PC-9 (cell line): Measurements from ENCODE around the gene DENND2A. TPM values are rescaled to one million over a fixed set of nuclear protein-coding genes. Genes with fewer than 3 reads are reported as not detected.

Experiments
- BruUV-seq: library from RNA; stranded (reverse); fragments of 400-500 nt; replicated peaks from 2 replicates; lab custom pipeline; 2021; lab: Mats Ljungman, UMichigan
- CTCF ChIA-PET: fragments of 300-600 bp; sonication (Branson Sonifier 250); formaldehyde crosslinking; loops from one replicate; lab custom pipeline; 2022; ENCODE audit warnings: antibody characterized with exemption; lab: Charles Lee
- POLR2A ChIA-PET: fragments of 300-600 bp; sonication (Branson Sonifier 250); formaldehyde crosslinking; loops from one replicate; lab custom pipeline; 2022; ENCODE audit warnings: antibody characterized with exemption; ENCODE audit not compliant: unreplicated experiment; lab: Charles Lee
- DNase-seq, 2 experiments: peaks; one replicate each; pipeline versions ENCODE4 v3.0.0 to v3.0.0-alpha.2; 2015 to 2022; ENCODE audit warnings: mixed read lengths in 1 of 2
- H2AFZ ChIP-seq: fragments of 200-600 bp; sonication (generic); 2 replicates; pipeline ENCODE4 v1.8.1; 2017; ENCODE audit warnings: antibody characterized with exemption
- H3F3A ChIP-seq: fragments of 200-600 bp; sonication (generic); 2 replicates; pipeline ENCODE4 v1.8.1; 2017; ENCODE audit warnings: antibody characterized with exemption, mild to moderate bottlenecking, low read depth; ENCODE audit not compliant: insufficient read depth
- H3K27ac ChIP-seq: fragments of 200-600 bp; sonication (generic); 2 replicates; pipeline ENCODE4 v1.6.1; 2016; ENCODE audit warnings: mixed run types
- H3K27me3 ChIP-seq: fragments of 200-600 bp; sonication (generic); 2 replicates; pipeline ENCODE4 v1.6.1; 2016; ENCODE audit warnings: low read depth, mixed run types; ENCODE audit not compliant: insufficient read depth
- H3K36me3 ChIP-seq: fragments of 200-600 bp; sonication (generic); 2 replicates; pipeline ENCODE4 v1.6.1; 2016; ENCODE audit warnings: low read depth, mixed run types
- H3K4me1 ChIP-seq: fragments of 200-600 bp; sonication (generic); replicated peaks from 2 replicates; pipeline ENCODE4 v1.6.1; 2016; ENCODE audit warnings: mixed run types; ENCODE audit not compliant: insufficient read depth
- H3K4me2 ChIP-seq: fragments of 200-600 bp; sonication (generic); 2 replicates; pipeline ENCODE4 v1.6.1; 2017; ENCODE audit warnings: mixed run types
- H3K4me3 ChIP-seq: fragments of 200-600 bp; sonication (generic); 2 replicates; pipeline ENCODE4 v1.6.1; 2016; ENCODE audit warnings: mixed run types
- H3K79me2 ChIP-seq: fragments of 200-600 bp; sonication (generic); 2 replicates; pipeline ENCODE4 v1.6.1; 2017; ENCODE audit warnings: low read depth, mixed run types
- H3K9me2 ChIP-seq: fragments of 200-600 bp; sonication (generic); 2 replicates; pipeline ENCODE4 v1.8.1; 2017; ENCODE audit warnings: mild to moderate bottlenecking; ENCODE audit not compliant: insufficient read depth
- H3K9me3 ChIP-seq: fragments of 200-600 bp; sonication (generic); 2 replicates; pipeline ENCODE4 v1.8.1; 2016; ENCODE audit warnings: low read depth; ENCODE audit not compliant: insufficient read depth
- H4K20me1 ChIP-seq: fragments of 200-600 bp; sonication (generic); 2 replicates; pipeline ENCODE4 v1.8.1; 2017; ENCODE audit not compliant: insufficient read depth
- EZH2 ChIP-seq: fragments of 200-600 bp; sonication (generic); IDR thresholded peaks from 2 replicates; pipeline ENCODE4 v1.8.0; 2017; ENCODE audit warnings: antibody characterized with exemption, low read depth
- intact Hi-C: fragments of 100-400 bp; cut with micrococcal nuclease; formaldehyde crosslinking; loops from one replicate; pipeline ENCODE4 v1.10.0; 2022; ENCODE audit not compliant: unreplicated experiment
- total RNA-seq: library from RNA; stranded (reverse); gene quantifications from 2 replicates; pipeline ENCODE4 v1.2.3, GENCODE V29; 2021
- TF ChIP-seq, protein P1 (sequence below): fragments of 200-600 bp; sonication (generic); conservative IDR thresholded peaks from 2 replicates; pipeline ENCODE4 v1.6.1; 2017; ENCODE audit warnings: mixed run types, antibody characterized with exemption, mild to moderate bottlenecking, moderate library complexity

The DENND2A gene
- total RNA-seq, 1 experiment from 2014 or later, result 4.2 TPM

DNA sequence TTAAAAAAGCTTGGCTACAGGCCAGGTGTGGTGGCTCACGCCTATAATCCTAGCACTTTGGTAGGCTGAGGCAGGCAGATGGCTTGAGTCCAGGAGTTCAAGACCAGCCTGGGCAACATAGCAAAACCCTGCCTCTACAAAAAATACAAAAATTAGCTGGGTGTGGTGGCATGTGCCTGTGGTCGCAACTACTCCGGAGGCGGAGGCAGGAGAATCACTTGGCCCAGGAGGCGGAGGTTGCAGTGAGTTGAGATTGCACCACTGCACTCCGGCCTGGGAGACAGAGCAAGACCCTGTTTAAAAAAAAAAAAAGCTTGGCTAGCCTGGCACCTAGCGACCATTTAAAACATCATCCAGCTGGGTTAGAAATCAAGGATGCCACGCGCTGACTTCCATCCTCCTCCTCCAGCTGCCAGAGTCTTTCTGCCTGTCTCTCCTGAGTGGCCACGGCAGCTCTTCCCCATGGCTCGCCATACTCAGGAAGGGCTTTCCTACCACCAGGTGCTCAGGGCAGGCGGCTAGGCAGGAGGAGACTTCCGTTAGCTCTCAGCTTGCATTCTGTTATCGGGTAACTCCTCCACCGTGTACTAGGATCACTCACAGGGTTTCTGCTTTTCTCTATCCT, 45.0 kb downstream of the DENND2A start:
- no peaks in the 10 kb centered on the region for H3K36me3 ChIP-seq
- H2AFZ ChIP-seq, result no peak overlapping the region
- no peaks in the 10 kb centered on the region for H3K9me3 ChIP-seq
- DNase-seq, result no peak
- H3K27me3 ChIP-seq, result no peaks in the 10 kb centered on the region
- no peak overlapping the region for H3K4me3 ChIP-seq
- BruUV-seq, result no TSS peak
- peaks cover 23% of the 10 kb centered on the region for H3K4me1 ChIP-seq
- peaks cover 23% of the 10 kb centered on the region; the same call in 1 of the 2 replicates for H3F3A ChIP-seq
- POLR2A ChIA-PET, result no interaction called here
- H4K20me1 ChIP-seq, result no peaks in the 10 kb centered on the region
- H3K4me2 ChIP-seq, result no peak overlapping the region
- H3K9me2 ChIP-seq, result no peaks in the 10 kb centered on the region
- H3K27ac ChIP-seq, result no peak overlapping the region
- CTCF ChIA-PET, result no interaction called here
- TF ChIP-seq, protein P1, sequence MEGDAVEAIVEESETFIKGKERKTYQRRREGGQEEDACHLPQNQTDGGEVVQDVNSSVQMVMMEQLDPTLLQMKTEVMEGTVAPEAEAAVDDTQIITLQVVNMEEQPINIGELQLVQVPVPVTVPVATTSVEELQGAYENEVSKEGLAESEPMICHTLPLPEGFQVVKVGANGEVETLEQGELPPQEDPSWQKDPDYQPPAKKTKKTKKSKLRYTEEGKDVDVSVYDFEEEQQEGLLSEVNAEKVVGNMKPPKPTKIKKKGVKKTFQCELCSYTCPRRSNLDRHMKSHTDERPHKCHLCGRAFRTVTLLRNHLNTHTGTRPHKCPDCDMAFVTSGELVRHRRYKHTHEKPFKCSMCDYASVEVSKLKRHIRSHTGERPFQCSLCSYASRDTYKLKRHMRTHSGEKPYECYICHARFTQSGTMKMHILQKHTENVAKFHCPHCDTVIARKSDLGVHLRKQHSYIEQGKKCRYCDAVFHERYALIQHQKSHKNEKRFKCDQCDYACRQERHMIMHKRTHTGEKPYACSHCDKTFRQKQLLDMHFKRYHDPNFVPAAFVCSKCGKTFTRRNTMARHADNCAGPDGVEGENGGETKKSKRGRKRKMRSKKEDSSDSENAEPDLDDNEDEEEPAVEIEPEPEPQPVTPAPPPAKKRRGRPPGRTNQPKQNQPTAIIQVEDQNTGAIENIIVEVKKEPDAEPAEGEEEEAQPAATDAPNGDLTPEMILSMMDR, result no peak
- no peak for TF ChIP-seq EZH2
- intact Hi-C loops, result no loop called here
- no peaks in the 10 kb centered on the region for H3K79me2 ChIP-seq

DNA sequence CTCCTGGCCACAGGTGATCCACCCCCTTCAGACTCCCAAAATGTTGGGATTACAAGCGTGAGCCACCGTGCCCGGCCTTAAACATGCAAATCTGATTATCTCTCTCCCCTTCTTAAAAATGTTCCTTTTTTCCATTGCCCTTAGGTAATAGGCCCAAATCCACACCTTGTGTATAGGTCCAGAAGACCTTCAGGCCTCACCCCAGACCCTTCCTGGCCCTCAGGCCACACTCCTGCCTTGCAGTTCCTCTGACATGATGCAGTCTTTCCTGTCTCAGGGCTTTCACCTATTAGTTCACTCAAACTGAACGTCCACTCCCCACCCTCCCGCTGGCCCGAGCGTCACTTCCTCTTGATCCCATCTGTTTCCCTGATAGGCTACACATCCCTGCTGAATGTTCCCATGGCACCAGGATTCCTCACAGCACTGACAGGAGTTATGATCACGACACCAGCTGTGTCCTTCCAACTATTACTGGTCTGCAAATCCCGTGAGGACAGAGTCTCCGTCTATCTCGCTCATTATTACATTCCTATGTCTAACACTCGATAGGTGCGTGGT, 46.4 kb downstream of the DENND2A start:
- ChIA-PET CTCF (no interaction called here), POLR2A (no interaction called here)
- no peaks in the 10 kb centered on the region for H3K27me3 ChIP-seq
- TF ChIP-seq, protein P1, result no peak
- no peak for TF ChIP-seq EZH2
- peaks cover 23% of the 10 kb centered on the region for H3K4me1 ChIP-seq
- no peaks in the 10 kb centered on the region for H3K79me2 ChIP-seq
- H4K20me1 ChIP-seq, result no peaks in the 10 kb centered on the region
- H3K4me2 ChIP-seq, result no peak overlapping the region
- no peaks in the 10 kb centered on the region for H3K36me3 ChIP-seq
- H3F3A ChIP-seq, result peaks cover 30% of the 10 kb centered on the region; the same call in 1 of the 2 replicates
- no peak overlapping the region for H3K4me3 ChIP-seq
- no peaks in the 10 kb centered on the region for H3K9me3 ChIP-seq
- no peak overlapping the region for H3K27ac ChIP-seq
- H3K9me2 ChIP-seq, result no peaks in the 10 kb centered on the region
- H2AFZ ChIP-seq, result no peak overlapping the region
- no TSS peak for BruUV-seq
- intact Hi-C loops, result no loop called here
- DNase-seq, result no peak

DNA sequence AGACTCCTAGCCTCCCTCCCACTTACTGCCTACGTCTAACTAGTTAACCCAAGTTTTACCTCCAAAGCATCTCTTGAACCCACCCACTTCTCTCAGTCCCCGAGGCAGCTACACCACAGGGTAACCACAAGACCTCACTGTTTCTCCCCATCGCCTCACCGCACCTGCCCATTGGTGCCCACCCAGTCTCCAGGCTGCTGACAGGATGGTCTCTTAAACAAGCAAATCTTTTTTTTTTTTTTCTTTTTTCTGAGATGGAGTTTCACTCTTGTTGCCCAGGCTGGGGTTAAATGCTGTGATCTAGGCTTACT, 47.0 kb downstream of the DENND2A start:
- Histone ChIP-seq H4K20me1 (no peaks in the 10 kb centered on the region), H3K27me3 (no peaks in the 10 kb centered on the region), H3K36me3 (no peaks in the 10 kb centered on the region), H3K4me1 (peaks cover 23% of the 10 kb centered on the region), H3K4me2 (no peak overlapping the region), H3K79me2 (no peaks in the 10 kb centered on the region), H3K9me3 (no peaks in the 10 kb centered on the region), H3K9me2 (no peaks in the 10 kb centered on the region), H2AFZ (no peak overlapping the region), H3K27ac (no peak overlapping the region), H3K4me3 (no peak overlapping the region), H3F3A (peaks cover 30% of the 10 kb centered on the region; the same call in 1 of the 2 replicates)
- intact Hi-C loops, result no loop called here
- ChIA-PET POLR2A (interaction anchor here (0.7 kb wide), 1 partner anchor 33 kb away, joined by 3 read pairs; no protein-coding TSS in a partner anchor), CTCF (no interaction called here)
- TF ChIP-seq, protein P1, result no peak
- no peak for TF ChIP-seq EZH2
- no TSS peak for BruUV-seq
- no peak for DNase-seq
